Astrocyte (in vitro differentiated cells and primary cell): Measurements from ENCODE around the gene FHIT. TPM values are rescaled to one million over a fixed set of nuclear protein-coding genes. Genes with fewer than 3 reads are reported as not detected.

Source experiments
- DNase-seq: peaks from one replicate; pipeline ENCODE4 v3.0.0-alpha.2; 2010; ENCODE audit warnings: low read depth
- FAIRE-seq: peaks from 2 replicates; lab custom pipeline; 2011; peaks lifted over from hg19 to GRCh38; lab: Jason Lieb, UNC
- H2AFZ ChIP-seq: 2 replicates; pipeline ENCODE4 v1.6.0; 2012; ENCODE audit warnings: low read depth, low read length, inconsistent platforms
- H3K27ac ChIP-seq: 2 replicates; pipeline ENCODE4 v1.5.1; 2011; ENCODE audit warnings: low read depth, low read length, inconsistent platforms
- H3K27me3 ChIP-seq: 2 replicates; pipeline ENCODE4 v1.6.0; 2011; ENCODE audit warnings: low read length, inconsistent platforms; ENCODE audit not compliant: insufficient read depth
- H3K36me3 ChIP-seq: 2 replicates; pipeline ENCODE4 v1.5.1; 2011; ENCODE audit warnings: low read length, inconsistent platforms; ENCODE audit not compliant: insufficient read depth
- H3K4me1 ChIP-seq: 2 replicates; pipeline ENCODE4 v1.5.1; 2011; ENCODE audit warnings: low read length, inconsistent platforms; ENCODE audit not compliant: insufficient read depth
- H3K4me2 ChIP-seq: 2 replicates; pipeline ENCODE4 v1.6.0; 2012; ENCODE audit warnings: low read length, inconsistent platforms
- H3K4me3 ChIP-seq: 2 replicates; pipeline ENCODE4 v1.5.1; 2011; ENCODE audit warnings: low read depth, mild to moderate bottlenecking, low read length, inconsistent platforms; ENCODE audit not compliant: insufficient read depth
- H3K79me2 ChIP-seq: 2 replicates; pipeline ENCODE4 v1.6.0; 2012; ENCODE audit warnings: mild to moderate bottlenecking, low read length, inconsistent platforms; ENCODE audit not compliant: insufficient read depth
- H3K9ac ChIP-seq: 2 replicates; pipeline ENCODE4 v1.6.0; 2012; ENCODE audit warnings: mild to moderate bottlenecking, low read length, inconsistent platforms
- H3K9me3 ChIP-seq: 2 replicates; pipeline ENCODE4 v1.5.1; 2012; ENCODE audit warnings: low read depth, mild to moderate bottlenecking, low read length, inconsistent platforms; ENCODE audit not compliant: insufficient read depth
- H4K20me1 ChIP-seq: 2 replicates; pipeline ENCODE4 v1.6.0; 2012; ENCODE audit warnings: low read length, inconsistent platforms; ENCODE audit not compliant: insufficient read depth
- H3K27ac Mint-ChIP-seq: one replicate; pipeline ENCODE4 v1.8.0; 2021; ENCODE audit warnings: mild to moderate bottlenecking, mixed read lengths; ENCODE audit not compliant: unreplicated experiment
- H3K27me3 Mint-ChIP-seq: one replicate; pipeline ENCODE4 v1.8.0; 2021; ENCODE audit warnings: low read depth, mixed read lengths; ENCODE audit not compliant: unreplicated experiment
- H3K36me3 Mint-ChIP-seq: one replicate; pipeline ENCODE4 v1.8.0; 2021; ENCODE audit warnings: low read depth, mixed read lengths; ENCODE audit not compliant: unreplicated experiment
- H3K4me1 Mint-ChIP-seq: one replicate; pipeline ENCODE4 v1.8.0; 2021; ENCODE audit warnings: low read depth, mixed read lengths; ENCODE audit not compliant: unreplicated experiment
- H3K4me3 Mint-ChIP-seq: one replicate; pipeline ENCODE4 v1.8.0; 2021; ENCODE audit warnings: mild to moderate bottlenecking, moderate library complexity, mixed read lengths; ENCODE audit not compliant: unreplicated experiment
- H3K9me3 Mint-ChIP-seq: one replicate; pipeline ENCODE4 v1.8.0; 2021; ENCODE audit warnings: mild to moderate bottlenecking, mixed read lengths; ENCODE audit not compliant: unreplicated experiment
- EZH2 ChIP-seq: IDR thresholded peaks from 2 replicates; pipeline ENCODE4 v1.6.1; 2012; ENCODE audit warnings: mild to moderate bottlenecking, low read length, inconsistent platforms; ENCODE audit not compliant: insufficient read depth
- total RNA-seq: library from RNA; stranded (reverse); gene quantifications from 2 replicates; pipeline ENCODE4 v1.2.1, GENCODE V29; 2021
- TF ChIP-seq, protein P1 (sequence below): IDR thresholded peaks from 2 replicates; pipeline ENCODE4 v1.5.1; 2011; ENCODE audit warnings: low read depth, mild to moderate bottlenecking, inconsistent platforms, low read length, moderate library complexity; ENCODE audit not compliant: insufficient read depth

The FHIT gene
- total RNA-seq, 1 donor from 2014 or later, result 6.7 TPM

DNA sequence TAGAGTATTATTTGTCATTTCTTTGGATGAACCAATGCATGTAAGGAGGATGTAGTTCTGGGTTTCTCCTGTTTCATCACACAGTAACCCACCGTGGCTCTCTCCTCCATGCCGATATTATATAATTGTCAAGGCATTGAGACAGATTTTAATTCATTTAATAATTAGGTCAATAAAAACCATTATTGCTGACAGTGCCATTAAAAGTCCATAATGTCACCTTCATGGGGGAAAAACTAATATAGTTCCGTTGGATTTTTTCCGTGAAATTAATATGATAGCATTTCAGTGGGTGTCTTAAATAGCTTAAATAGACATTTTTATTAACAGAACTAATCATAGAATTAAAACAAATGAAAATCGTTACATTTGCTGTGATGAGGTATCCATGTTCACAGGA lies 1453.7 kb downstream of the FHIT start:
- Histone ChIP-seq H3K4me1 (no peaks in the 10 kb centered on the region), H3K79me2 (no peaks in the 10 kb centered on the region), H3K36me3 (no peaks in the 10 kb centered on the region), H3K9me3 (no peaks in the 10 kb centered on the region), H3K9ac (no peak overlapping the region), H2AFZ (no peak overlapping the region), H3K4me2 (no peak overlapping the region), H3K4me3 (no peak overlapping the region), H3K27me3 (no peaks in the 10 kb centered on the region), H3K27ac (no peak overlapping the region), H4K20me1 (no peaks in the 10 kb centered on the region)
- Mint-ChIP-seq H3K4me3 (no peak overlapping the region), H3K4me1 (peaks cover 15% of the 10 kb centered on the region), H3K36me3 (no peaks in the 10 kb centered on the region), H3K27ac (no peak overlapping the region), H3K9me3 (peaks cover 2% of the 10 kb centered on the region), H3K27me3 (no peaks in the 10 kb centered on the region)
- no peak for TF ChIP-seq EZH2
- TF ChIP-seq, protein P1, sequence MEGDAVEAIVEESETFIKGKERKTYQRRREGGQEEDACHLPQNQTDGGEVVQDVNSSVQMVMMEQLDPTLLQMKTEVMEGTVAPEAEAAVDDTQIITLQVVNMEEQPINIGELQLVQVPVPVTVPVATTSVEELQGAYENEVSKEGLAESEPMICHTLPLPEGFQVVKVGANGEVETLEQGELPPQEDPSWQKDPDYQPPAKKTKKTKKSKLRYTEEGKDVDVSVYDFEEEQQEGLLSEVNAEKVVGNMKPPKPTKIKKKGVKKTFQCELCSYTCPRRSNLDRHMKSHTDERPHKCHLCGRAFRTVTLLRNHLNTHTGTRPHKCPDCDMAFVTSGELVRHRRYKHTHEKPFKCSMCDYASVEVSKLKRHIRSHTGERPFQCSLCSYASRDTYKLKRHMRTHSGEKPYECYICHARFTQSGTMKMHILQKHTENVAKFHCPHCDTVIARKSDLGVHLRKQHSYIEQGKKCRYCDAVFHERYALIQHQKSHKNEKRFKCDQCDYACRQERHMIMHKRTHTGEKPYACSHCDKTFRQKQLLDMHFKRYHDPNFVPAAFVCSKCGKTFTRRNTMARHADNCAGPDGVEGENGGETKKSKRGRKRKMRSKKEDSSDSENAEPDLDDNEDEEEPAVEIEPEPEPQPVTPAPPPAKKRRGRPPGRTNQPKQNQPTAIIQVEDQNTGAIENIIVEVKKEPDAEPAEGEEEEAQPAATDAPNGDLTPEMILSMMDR, result no peak
- DNase-seq (no peak), FAIRE-seq (no peak)

DNA sequence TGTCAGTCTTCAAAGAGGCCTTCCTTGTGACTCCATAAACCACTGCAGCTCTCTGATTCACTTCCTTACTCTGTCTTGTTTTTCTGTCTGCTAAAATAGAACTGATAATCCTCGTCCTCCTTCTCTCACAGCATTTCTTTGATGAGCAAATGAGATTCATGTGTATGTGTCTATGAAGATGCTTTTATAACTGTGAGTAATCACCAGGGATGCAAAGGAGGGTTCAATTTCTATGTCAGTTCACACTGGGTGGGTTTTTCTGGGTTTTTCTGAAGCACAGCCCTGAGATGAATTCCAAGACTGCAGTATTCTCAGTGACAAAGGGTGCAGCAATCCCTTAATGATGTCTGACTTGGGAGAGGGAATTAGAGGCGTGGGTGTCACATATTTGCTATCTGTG lies 1454.8 kb downstream of the FHIT start:
- Histone ChIP-seq H3K4me3 (no peak overlapping the region), H3K36me3 (no peaks in the 10 kb centered on the region), H3K27ac (no peak overlapping the region), H3K4me2 (peak overlapping the region; percentile 3), H3K9me3 (no peaks in the 10 kb centered on the region), H3K9ac (no peak overlapping the region), H4K20me1 (no peaks in the 10 kb centered on the region), H3K27me3 (no peaks in the 10 kb centered on the region), H2AFZ (no peak overlapping the region), H3K4me1 (no peaks in the 10 kb centered on the region), H3K79me2 (no peaks in the 10 kb centered on the region)
- no peaks in the 10 kb centered on the region for H3K27me3 Mint-ChIP-seq
- H3K36me3 Mint-ChIP-seq, result no peaks in the 10 kb centered on the region
- peaks cover 2% of the 10 kb centered on the region for H3K9me3 Mint-ChIP-seq
- no peak overlapping the region for H3K4me3 Mint-ChIP-seq
- peak; percentile 25 for DNase-seq
- no peak for TF ChIP-seq EZH2
- TF ChIP-seq, protein P1, result no peak
- H3K27ac Mint-ChIP-seq, result peak overlapping the region; percentile 37
- H3K4me1 Mint-ChIP-seq, result peaks cover 15% of the 10 kb centered on the region
- FAIRE-seq, result peak; percentile 39

DNA sequence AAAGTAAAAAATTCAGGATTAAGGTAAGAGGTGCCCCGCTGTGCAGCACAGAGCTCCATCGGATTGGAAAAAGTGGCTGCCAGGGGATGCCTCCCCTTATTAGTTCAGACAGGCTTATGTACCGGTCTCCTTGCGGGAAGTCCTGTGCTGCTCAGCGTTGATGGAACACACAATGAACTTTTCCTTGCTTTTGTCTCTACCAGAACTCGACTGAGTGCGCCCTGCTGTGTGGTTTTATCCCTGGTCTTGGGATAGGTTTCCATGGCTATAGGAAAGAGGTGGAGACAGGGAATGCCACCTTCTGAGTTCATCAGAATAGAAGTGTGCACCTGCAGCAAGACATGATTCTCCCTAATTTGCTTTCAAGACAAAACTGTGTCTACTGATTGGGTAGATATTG lies 1455.5 kb downstream of the FHIT start:
- no peaks in the 10 kb centered on the region for H3K79me2 ChIP-seq
- no peaks in the 10 kb centered on the region for H3K27me3 Mint-ChIP-seq
- H3K4me3 Mint-ChIP-seq, result no peak overlapping the region
- H3K36me3 Mint-ChIP-seq, result no peaks in the 10 kb centered on the region
- DNase-seq (no peak), FAIRE-seq (no peak)
- H3K36me3 ChIP-seq, result no peaks in the 10 kb centered on the region
- no peak overlapping the region for H2AFZ ChIP-seq
- TF ChIP-seq, protein P1, result no peak
- TF ChIP-seq EZH2, result no peak
- no peaks in the 10 kb centered on the region for H4K20me1 ChIP-seq
- no peaks in the 10 kb centered on the region for H3K27me3 ChIP-seq
- no peak overlapping the region for H3K27ac ChIP-seq
- H3K4me2 ChIP-seq, result no peak overlapping the region
- no peak overlapping the region for H3K9ac ChIP-seq
- no peak overlapping the region for H3K4me3 ChIP-seq
- H3K4me1 Mint-ChIP-seq, result peaks cover 14% of the 10 kb centered on the region
- H3K27ac Mint-ChIP-seq, result no peak overlapping the region
- no peaks in the 10 kb centered on the region for H3K9me3 ChIP-seq
- H3K4me1 ChIP-seq, result no peaks in the 10 kb centered on the region
- H3K9me3 Mint-ChIP-seq, result peaks cover 2% of the 10 kb centered on the region
